Tibial nerve (tissue), 4 donors: ENCODE data around the gene SYNGR3. TPM values are rescaled to one million over a fixed set of nuclear protein-coding genes. Genes with fewer than 3 reads are reported as not detected.
A peak's percentile ranks its signal among the peaks of the same experiment; 100 is the strongest.

Source experiments
- DNase-seq, 2 donors: peaks; one replicate each; pipeline ENCODE4 v3.0.0-alpha.2; 2019; ENCODE audit warnings: low spot score in 2 of 2
- H3K27ac ChIP-seq, 4 donors: fragments of 200-600 bp; sonication (generic) in 3 of 4; one replicate each; pipeline ENCODE4 v1.5.1; 2017 to 2019; ENCODE audit warnings: mild to moderate bottlenecking in 1 of 4
- H3K27me3 ChIP-seq, 2 donors: fragments of 200-600 bp; sonication (generic) in 1 of 2; one replicate each; pipeline versions ENCODE4 v1.5.1 to v1.6.0; 2017 to 2019
- H3K36me3 ChIP-seq, 3 donors: fragments of 200-600 bp; sonication (generic); one replicate each; pipeline ENCODE4 v1.5.1; 2018 to 2019
- H3K4me1 ChIP-seq, 4 donors: fragments of 200-600 bp; sonication (generic) in 3 of 4; one replicate each; pipeline ENCODE4 v1.5.1; 2017 to 2019
- H3K4me3 ChIP-seq, 4 donors: fragments of 200-600 bp; sonication (generic) in 3 of 4; one replicate each; pipeline ENCODE4 v1.5.1; 2017 to 2019; ENCODE audit warnings: mild to moderate bottlenecking in 1 of 4, moderate library complexity in 1 of 4
- H3K9me3 ChIP-seq, 4 donors: fragments of 200-600 bp; sonication (generic) in 3 of 4; one replicate each; pipeline ENCODE4 v1.5.1; 2017 to 2019
- EP300 ChIP-seq, 2 donors: sonication (generic); formaldehyde crosslinking; IDR thresholded peaks; one replicate each; pipeline ENCODE4 v1.6.1; 2017; ENCODE audit warnings: antibody characterized with exemption in 2 of 2, mild to moderate bottlenecking in 1 of 2
- POLR2A ChIP-seq, 2 donors: fragments of 450-650 bp; IDR thresholded peaks; one replicate each; pipeline ENCODE4 v1.6.1; 2017; ENCODE audit warnings: antibody characterized with exemption in 2 of 2, mild to moderate bottlenecking in 2 of 2, moderate library complexity in 2 of 2
- WGBS, 2 donors: methylation state at CpG; one replicate each; pipeline ENCODE4 v1.1.5; 2018; 5-methylcytosine and 5-hydroxymethylcytosine counted together
- total RNA-seq, 4 donors: library from RNA; depleted of rRNA; stranded (reverse); fragments of >200 nt; gene quantifications; one replicate each; pipeline ENCODE4 v1.1.0, GENCODE V29; 2016
- TF ChIP-seq, protein P1 (sequence below), 5 experiments: fragments of 200-600 bp in 3 of 5; fragments of 450-650 bp in 2 of 5; sonication (generic) in 3 of 5; IDR thresholded peaks; one replicate each; pipeline ENCODE4 v1.5.1; 2016 to 2019; ENCODE audit warnings: antibody characterized with exemption in 5 of 5, mild to moderate bottlenecking in 3 of 5, moderate library complexity in 2 of 5

Gene SYNGR3
- total RNA-seq, 4 donors from 2014 or later = 3.9 TPM; not detected in 3

DNA sequence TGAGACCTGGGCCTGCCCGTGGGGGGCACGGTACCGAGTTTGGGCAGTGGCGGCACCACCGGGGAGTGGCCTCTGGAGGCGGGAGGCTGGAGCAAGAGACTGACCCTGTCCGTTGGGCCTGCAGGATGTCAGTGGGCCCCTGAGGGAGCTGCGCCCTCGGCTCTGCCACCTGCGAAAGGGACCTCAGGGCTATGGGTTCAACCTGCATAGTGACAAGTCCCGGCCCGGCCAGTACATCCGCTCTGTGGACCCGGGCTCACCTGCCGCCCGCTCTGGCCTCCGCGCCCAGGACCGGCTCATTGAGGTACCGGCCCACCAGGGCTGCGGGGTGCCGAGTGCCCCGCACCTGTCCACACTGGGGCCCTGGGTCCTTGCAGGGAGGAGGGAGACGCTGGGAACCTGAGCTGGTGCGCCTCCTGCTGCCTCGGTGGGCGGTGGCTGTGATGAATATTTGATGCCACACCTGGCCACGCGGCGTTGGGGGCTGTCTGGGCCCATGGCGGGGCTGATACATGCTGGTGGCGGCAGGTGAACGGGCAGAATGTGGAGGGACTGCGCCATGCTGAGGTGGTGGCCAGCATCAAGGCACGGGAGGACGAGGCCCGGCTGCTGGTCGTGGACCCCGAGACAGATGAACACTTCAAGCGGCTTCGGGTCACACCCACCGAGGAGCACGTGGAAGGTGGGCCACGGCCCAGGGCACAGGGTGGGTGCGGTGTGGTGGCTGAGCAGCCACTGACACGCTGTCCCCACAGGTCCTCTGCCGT is 46.6 kb downstream of the SYNGR3 start:
- H3K36me3 ChIP-seq = peaks cover 0 to 6% (median 0%) of the 10 kb centered on the region in 3 donors
- DNase-seq = no peak
- H3K4me1 ChIP-seq = peaks cover 0 to 98% (median 82%) of the 10 kb centered on the region in 4 donors
- 83 to 84% methylated on average over 16 to 42 of the region's 47 CpGs for WGBS, 2 donors
- H3K27ac ChIP-seq = peak overlapping the region; percentile 69 to 99 (median 88)
- no peaks in the 10 kb centered on the region for H3K9me3 ChIP-seq
- no peak for TF ChIP-seq POLR2A (IDR thresholded peaks at IDR 0.05)
- TF ChIP-seq, protein P1, sequence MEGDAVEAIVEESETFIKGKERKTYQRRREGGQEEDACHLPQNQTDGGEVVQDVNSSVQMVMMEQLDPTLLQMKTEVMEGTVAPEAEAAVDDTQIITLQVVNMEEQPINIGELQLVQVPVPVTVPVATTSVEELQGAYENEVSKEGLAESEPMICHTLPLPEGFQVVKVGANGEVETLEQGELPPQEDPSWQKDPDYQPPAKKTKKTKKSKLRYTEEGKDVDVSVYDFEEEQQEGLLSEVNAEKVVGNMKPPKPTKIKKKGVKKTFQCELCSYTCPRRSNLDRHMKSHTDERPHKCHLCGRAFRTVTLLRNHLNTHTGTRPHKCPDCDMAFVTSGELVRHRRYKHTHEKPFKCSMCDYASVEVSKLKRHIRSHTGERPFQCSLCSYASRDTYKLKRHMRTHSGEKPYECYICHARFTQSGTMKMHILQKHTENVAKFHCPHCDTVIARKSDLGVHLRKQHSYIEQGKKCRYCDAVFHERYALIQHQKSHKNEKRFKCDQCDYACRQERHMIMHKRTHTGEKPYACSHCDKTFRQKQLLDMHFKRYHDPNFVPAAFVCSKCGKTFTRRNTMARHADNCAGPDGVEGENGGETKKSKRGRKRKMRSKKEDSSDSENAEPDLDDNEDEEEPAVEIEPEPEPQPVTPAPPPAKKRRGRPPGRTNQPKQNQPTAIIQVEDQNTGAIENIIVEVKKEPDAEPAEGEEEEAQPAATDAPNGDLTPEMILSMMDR (IDR thresholded peaks at IDR 0.05) = no peak
- no peak for TF ChIP-seq EP300 (IDR thresholded peaks at IDR 0.05)
- peak overlapping the region in 3 of 4 donors; percentile 9 to 45 (median 33) for H3K4me3 ChIP-seq
- H3K27me3 ChIP-seq = no peaks in the 10 kb centered on the region

DNA sequence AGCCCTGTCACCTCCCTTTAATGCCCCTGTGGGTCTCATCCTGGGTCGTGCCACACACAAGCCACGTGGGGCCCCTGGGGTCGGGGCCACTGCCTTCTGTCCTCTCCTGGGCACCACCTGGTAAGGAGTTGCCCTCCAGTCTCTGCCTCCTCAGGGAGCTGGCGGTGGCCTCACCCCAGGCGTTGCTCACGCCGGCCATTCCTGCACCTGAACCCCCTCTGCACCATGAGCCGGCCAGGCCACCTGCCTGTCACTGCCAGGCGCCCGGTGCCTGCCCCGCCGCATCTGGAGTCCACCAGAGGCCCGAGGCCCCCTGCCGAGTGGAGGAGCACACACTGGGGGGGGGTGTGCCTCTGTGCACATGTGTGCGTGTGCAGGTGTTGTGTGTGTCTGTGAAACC is 47.3 kb downstream of the SYNGR3 start:
- 83 to 93% methylated on average over 3 to 12 of the region's 15 CpGs for WGBS, 2 donors
- no peak overlapping the region for H3K4me3 ChIP-seq

DNA sequence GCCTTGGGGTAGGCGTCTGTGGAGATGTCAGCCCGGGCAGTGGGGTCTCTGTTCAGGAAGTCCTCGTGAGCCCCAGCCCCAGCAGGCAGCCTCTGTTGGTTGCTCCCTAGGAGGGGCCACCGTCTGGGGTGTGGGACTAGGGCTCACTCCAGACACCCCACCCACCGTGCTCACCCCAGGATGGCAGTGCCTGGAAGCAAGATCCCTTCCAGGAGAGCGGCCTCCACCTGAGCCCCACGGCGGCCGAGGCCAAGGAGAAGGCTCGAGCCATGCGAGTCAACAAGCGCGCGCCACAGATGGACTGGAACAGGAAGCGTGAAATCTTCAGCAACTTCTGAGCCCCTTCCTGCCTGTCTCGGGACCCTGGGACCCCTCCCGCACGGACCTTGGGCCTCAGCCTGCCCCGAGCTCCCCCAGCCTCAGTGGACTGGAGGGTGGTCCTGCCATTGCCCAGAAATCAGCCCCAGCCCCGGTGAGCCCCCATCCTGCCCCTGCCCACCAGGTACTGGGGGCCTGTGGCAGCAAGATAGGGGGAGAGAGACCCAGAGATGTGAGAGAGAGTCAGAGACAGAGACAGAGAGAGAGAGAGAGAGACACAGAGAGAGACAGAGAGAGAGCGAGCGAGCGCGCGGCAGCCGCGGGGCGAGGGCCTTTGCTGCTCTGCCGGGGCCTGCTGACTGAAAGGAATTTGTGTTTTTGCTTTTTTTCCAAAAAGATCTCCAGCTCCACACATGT is 48.0 kb downstream of the SYNGR3 start:
- Histone ChIP-seq H3K4me3 (no peak overlapping the region), H3K27ac (peak overlapping the region; percentile 69 to 99 (median 88)), H3K9me3 (no peaks in the 10 kb centered on the region), H3K27me3 (no peaks in the 10 kb centered on the region), H3K36me3 (peaks cover 0 to 6% (median 0%) of the 10 kb centered on the region in 3 donors), H3K4me1 (peaks cover 0 to 92% (median 79%) of the 10 kb centered on the region in 4 donors)
- WGBS, 2 donors = 53 to 63% methylated on average over 22 to 27 of the region's 29 CpGs
- TF ChIP-seq, protein P1 (IDR thresholded peaks at IDR 0.05) = no peak
- TF ChIP-seq POLR2A (IDR thresholded peaks at IDR 0.05) = no peak
- TF ChIP-seq EP300 (IDR thresholded peaks at IDR 0.05) = no peak
- DNase-seq = no peak

More for the DNA sequence above, 47.3 kb downstream of the SYNGR3 start:
- peak overlapping the region; percentile 69 to 99 (median 88) for H3K27ac ChIP-seq
- no peak for DNase-seq
- peaks cover 0 to 6% (median 0%) of the 10 kb centered on the region in 3 donors for H3K36me3 ChIP-seq
- no peak for TF ChIP-seq EP300 (IDR thresholded peaks at IDR 0.05)
- TF ChIP-seq, protein P1 (IDR thresholded peaks at IDR 0.05) = no peak
- no peak for TF ChIP-seq POLR2A (IDR thresholded peaks at IDR 0.05)
- peaks cover 0 to 94% (median 82%) of the 10 kb centered on the region in 4 donors for H3K4me1 ChIP-seq
- no peaks in the 10 kb centered on the region for H3K27me3 ChIP-seq
- H3K9me3 ChIP-seq = no peaks in the 10 kb centered on the region

DNA sequence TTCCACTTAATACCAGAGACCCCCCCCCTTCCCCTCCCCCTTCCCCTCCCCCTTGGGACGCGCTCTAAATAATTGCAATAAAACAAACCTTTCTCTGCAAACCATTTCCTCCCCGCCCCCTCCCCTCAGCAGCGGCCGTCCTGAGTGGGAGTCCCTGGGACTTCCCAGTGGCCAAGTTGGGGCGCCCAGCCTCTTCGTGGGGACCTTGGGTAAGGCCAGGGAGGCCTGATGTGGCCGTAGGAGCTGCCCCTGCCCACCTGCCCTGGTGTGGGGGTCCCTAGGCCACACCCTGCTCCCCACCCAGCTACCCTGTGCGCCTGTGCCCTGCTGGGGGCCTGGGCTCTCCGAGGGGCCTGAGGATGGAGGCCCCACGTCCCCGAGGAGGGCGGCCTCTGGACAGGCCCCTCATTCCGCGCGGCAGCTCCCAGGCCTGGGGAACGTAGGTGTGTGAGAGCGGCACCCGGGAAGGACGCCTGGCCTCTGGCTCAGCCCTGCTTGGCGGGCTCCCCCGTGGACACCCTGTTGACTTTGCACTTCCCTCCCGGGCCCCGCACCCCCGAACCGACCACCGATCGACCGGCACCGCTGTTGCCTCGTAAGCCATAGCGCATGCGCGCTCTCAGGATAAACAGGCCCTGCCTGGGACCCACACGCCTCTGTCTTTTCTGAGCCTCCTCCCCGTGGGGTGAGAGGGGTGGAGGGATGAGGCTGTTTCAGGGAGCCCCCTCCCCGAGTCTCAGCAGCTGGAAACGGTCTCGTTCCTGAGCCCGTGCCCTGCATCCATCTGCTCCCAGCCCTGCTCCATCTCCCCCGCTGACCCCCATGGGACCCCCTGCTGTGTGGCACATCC is 48.8 kb downstream of the SYNGR3 start:
- Histone ChIP-seq H3K4me1 (peaks cover 0 to 92% (median 71%) of the 10 kb centered on the region in 4 donors), H3K4me3 (peak overlapping the region in 1 of 4 donors; percentile 11)

More for the DNA sequence above, 48.8 kb downstream of the SYNGR3 start:
- no peak for DNase-seq
- TF ChIP-seq POLR2A (IDR thresholded peaks at IDR 0.05) (no peak), EP300 (IDR thresholded peaks at IDR 0.05) (no peak)
- TF ChIP-seq, protein P1 (IDR thresholded peaks at IDR 0.05) = no peak
- WGBS, 2 donors = 45 to 53% methylated on average over 17 to 33 of the region's 41 CpGs
- Histone ChIP-seq H3K27ac (peak overlapping the region; percentile 67 to 99 (median 88)), H3K27me3 (no peaks in the 10 kb centered on the region), H3K36me3 (peaks cover 0 to 13% (median 0%) of the 10 kb centered on the region in 3 donors), H3K9me3 (no peaks in the 10 kb centered on the region)
